GM13976 (cell line): ENCODE data around the gene CAND2.

ENCODE experiments used
- DNase-seq: peaks from one replicate; pipeline ENCODE4 v3.0.0; 2012; ENCODE audit warnings: low spot score
- CTCF ChIP-seq: IDR thresholded peaks from 2 replicates; pipeline ENCODE4 v1.5.1; 2012; ENCODE audit warnings: borderline replicate concordance, mild to moderate bottlenecking; ENCODE audit not compliant: insufficient read depth; ENCODE audit errors: extremely low read depth, missing control alignments, control extremely low read depth
- in situ Hi-C: fragments of 300-500 bp; cut with MboI; formaldehyde crosslinking; loops from one replicate; pipeline ENCODE4 v1.12.0; 2022; ENCODE audit warnings: low sequenced_read_pairs, mixed read lengths, inconsistent platforms; ENCODE audit not compliant: unreplicated experiment

Gene CAND2

DNA sequence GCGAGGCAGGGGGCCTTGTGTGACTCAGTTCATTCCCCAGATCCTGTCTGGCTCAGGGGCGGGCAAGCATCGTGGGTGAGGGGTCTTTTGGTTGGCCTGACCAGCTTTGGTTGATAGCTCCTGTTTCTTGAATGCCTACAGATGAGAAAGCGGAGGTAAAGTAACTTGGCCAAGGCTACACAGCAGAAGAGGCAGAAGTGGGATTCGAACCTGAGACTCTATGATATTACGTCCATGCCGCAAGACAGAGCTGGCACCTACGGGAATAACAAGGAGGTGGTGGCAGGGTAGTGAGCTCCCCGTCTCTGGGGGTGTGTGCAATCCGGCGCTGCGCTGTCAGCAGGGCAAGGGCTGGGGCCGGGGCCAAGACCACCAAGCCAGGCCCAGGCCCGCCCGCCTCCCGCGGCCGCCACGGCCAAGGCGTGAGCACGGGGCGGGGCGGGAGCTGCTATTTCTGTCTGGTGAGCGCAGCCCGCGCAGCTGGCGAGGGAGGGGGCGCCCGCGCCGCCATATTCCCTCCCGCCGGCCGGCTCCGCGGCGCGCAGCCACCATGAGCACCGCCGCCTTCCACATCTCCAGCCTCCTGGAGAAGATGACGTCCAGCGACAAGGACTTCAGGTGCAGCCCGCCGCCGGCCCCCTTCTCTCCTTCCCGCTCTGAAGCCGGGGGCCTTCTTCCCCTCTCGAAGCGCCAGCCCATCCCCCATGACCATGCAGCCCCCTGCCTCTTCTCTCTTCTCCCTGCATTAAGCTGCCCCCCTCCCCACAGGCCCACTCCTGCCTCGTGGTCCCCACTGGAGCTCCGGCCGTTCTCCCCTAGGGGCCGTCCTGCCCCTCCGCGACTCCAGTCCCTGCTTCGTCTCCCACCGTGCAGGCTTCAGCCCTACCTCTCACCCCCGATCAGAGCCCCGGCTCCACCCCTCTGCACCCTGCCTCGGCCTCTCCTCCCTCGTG lies at the start of gene CAND2:
CAND2 (plus strand) TSS at position 510 of the 953 bp plus-strand sequence; CDS start at position 551, 41 bp downstream.
- in situ Hi-C loops, result no loop called here
- no peak for TF ChIP-seq CTCF
- peak; percentile 72 for DNase-seq

DNA sequence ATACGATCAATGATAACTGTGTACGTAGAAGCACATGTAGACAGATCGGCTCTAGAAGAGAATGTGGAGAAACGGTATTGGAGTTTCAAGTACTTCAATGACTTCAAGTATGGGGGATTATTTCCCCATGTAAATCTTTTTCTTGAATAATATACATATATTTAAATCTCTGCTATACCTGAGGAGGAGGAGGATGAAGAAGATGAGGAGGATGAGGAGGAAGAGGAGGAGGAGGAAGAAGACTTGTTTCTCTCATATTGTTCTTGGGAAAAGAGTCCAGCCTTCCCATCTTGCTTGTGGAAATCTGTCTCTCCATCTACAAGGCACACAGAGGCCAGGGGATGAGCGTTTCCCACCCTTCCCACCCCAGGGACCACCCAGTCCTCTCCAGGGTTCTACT lies 48.0 kb upstream of the CAND2 start:
- in situ Hi-C loops, result no loop called here
- TF ChIP-seq CTCF, result no peak
- DNase-seq, result no peak

DNA sequence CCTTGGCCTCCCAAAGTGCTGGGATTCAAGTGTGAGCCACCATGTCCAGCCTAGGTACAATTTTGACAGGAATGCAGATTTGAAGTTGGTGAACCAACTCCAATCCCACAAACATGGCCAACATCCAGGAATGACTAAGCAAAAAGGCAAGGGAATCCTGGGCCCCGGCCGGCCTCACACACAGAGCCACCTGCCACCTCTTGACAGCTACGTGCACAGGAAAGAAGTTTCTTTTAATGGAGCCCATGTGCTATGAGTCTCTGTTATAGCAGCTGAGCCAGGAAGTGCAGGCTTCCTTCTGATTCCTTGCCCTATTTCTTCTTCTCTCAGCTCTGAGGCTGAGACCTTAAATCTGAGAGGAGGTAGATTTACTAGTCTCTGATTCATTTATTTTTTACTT lies 46.3 kb upstream of the CAND2 start:
- DNase-seq, result no peak
- in situ Hi-C loops, result no loop called here
- no peak for TF ChIP-seq CTCF

DNA sequence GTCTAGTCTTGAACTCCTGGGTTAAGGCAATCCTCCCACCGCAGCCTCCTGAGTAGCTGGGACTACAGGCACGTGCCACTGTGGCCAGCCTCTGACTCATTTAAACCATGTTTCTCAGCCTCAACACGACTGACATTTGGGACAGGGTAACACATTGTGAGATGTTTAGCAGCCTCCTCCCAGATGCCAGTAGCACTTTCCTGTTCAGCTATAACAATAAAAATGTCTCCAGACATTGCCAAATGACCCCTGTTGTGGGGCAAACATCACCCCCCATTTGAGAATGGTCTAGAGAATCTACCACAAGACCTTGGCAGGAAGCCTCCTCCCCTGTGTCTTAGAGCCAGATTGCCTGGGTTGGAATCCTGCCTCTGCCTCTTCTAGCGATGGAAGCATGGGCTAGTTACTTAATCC lies 45.8 kb upstream of the CAND2 start:
- no peak for TF ChIP-seq CTCF
- DNase-seq, result no peak
- in situ Hi-C loops, result no loop called here

DNA sequence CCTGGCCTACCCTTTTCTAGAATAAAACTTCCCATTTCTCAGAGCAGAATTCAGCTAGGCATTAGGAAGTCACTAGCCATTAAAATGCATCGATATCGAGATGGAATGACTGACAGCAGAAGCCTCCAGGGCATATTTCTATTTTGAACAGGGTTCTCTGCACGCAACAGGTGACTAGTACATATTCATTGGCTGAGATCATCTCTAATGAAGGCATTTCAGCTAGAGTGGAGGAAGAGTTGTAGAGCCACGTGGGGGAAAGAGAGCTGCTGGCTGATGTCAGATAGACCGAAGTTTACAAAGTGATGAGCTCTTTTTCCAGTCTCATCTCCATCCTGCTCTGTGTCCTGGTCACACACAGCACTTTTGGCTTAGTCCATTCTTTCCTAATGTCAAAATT lies 44.9 kb upstream of the CAND2 start:
- in situ Hi-C loops, result no loop called here
- DNase-seq, result no peak
- no peak for TF ChIP-seq CTCF

DNA sequence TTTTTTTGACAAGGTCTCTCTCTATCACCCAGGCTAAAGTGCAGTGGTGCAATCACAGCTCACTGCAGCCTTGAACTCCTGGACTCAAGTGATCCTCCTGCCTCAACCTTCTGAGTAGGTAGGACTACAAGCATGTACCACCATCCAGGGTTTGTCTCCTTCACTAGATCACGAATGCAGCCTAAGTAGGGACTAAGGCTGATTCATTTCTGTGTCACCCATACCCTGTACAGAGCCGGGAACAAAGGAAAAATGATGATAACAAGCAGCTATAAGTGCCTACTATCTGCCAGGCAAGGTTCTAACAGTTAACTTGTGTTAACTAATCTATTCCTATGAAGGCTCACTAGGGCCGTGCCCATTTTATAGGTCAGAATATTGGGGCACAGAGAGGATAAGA lies 44.4 kb upstream of the CAND2 start:
- no peak for TF ChIP-seq CTCF
- no peak for DNase-seq
- in situ Hi-C loops, result no loop called here
